PC-9 (cell line): ENCODE measurements around the gene RAB15.

Source experiments
- CTCF ChIP-seq: fragments of 200-600 bp; sonication (generic); conservative IDR thresholded peaks from 2 replicates; pipeline ENCODE4 v1.6.1; 2017; ENCODE audit warnings: mixed run types, antibody characterized with exemption, mild to moderate bottlenecking, moderate library complexity
- EZH2 ChIP-seq: fragments of 200-600 bp; sonication (generic); IDR thresholded peaks from 2 replicates; pipeline ENCODE4 v1.8.0; 2017; ENCODE audit warnings: antibody characterized with exemption, low read depth

DNA sequence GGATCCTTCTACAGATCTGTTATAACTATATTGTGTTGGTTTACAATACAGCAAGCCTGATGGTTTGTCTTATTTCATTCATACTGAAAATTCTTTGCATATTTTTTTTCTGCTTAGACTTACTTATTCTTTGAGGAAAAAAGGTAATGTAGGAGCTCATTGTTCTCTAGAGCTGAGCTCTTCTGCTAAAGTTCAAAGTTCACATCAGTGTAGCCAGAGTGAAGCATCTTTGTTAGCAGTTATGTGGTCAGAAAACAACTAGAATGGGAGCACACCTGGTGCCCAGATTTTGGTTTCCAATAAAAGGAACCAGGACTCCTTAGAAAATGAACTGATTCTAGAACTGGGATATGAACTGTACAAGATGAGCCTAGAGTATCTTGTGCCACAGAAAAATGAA is 39.9 kb downstream of the RAB15 start:
- TF ChIP-seq CTCF (no peak), EZH2 (no peak)
